ENCODE data around the gene CRYBG1.
A peak's percentile ranks its signal among the peaks of the same experiment; 100 is the strongest.

Gene CRYBG1

GRCh38 chr6:106561686-106562405 is 201.3 kb downstream of the CRYBG1 start:
- H3K27me3 ChIP-seq (ENCODE audit: insufficient read depth, poor library complexity, severe bottlenecking), result no peaks in the 10 kb centered on the region
- no peak overlapping the region for H3K4me3 ChIP-seq (replicated peaks; ENCODE audit: insufficient read depth, low read length)
- no peak for DNase-seq (ENCODE audit: low read depth in 1 of 2, low spot score in 1 of 2)
- no peak for TF ChIP-seq POLR2AphosphoS5 (IDR thresholded peaks at IDR 0.05; ENCODE audit: low read depth)
- TF ChIP-seq REST (IDR thresholded peaks at IDR 0.05; ENCODE audit: insufficient replicate concordance, low read depth), result no peak
- TF ChIP-seq SPI1 (IDR thresholded peaks at IDR 0.05; ENCODE audit: borderline replicate concordance, low read depth), result peak; percentile 81
- peak overlapping the region; percentile 56 for H3K27ac ChIP-seq (replicated peaks)

GRCh38 chr6:106563614-106564013 is 203.1 kb downstream of the CRYBG1 start:
- Histone ChIP-seq H3K27me3 (ENCODE audit: insufficient read depth, poor library complexity, severe bottlenecking) (no peaks in the 10 kb centered on the region), H3K27ac (replicated peaks) (no peak overlapping the region), H3K4me3 (replicated peaks; ENCODE audit: insufficient read depth, low read length) (no peak overlapping the region)
- TF ChIP-seq CTCF (IDR thresholded peaks at IDR 0.05; ENCODE audit: insufficient read depth, low read length), result no peak
- no peak for TF ChIP-seq REST (IDR thresholded peaks at IDR 0.05; ENCODE audit: insufficient replicate concordance, low read depth)
- TF ChIP-seq SPI1 (IDR thresholded peaks at IDR 0.05; ENCODE audit: borderline replicate concordance, low read depth), result no peak
- TF ChIP-seq GABPA (IDR thresholded peaks at IDR 0.05; ENCODE audit: low read depth), result no peak
- TF ChIP-seq POLR2AphosphoS5 (IDR thresholded peaks at IDR 0.05; ENCODE audit: low read depth), result no peak
- DNase-seq (ENCODE audit: low read depth in 1 of 2, low spot score in 1 of 2), result no peak

GRCh38 chr6:106564476-106564875 is 204.0 kb downstream of the CRYBG1 start:
- Histone ChIP-seq H3K27me3 (ENCODE audit: insufficient read depth, poor library complexity, severe bottlenecking) (no peaks in the 10 kb centered on the region), H3K4me3 (replicated peaks; ENCODE audit: insufficient read depth, low read length) (no peak overlapping the region), H3K27ac (replicated peaks) (no peak overlapping the region)
- DNase-seq (ENCODE audit: low read depth in 1 of 2, low spot score in 1 of 2), result no peak
- no peak for TF ChIP-seq SPI1 (IDR thresholded peaks at IDR 0.05; ENCODE audit: borderline replicate concordance, low read depth)
- no peak for TF ChIP-seq REST (IDR thresholded peaks at IDR 0.05; ENCODE audit: insufficient replicate concordance, low read depth)
- no peak for TF ChIP-seq GABPA (IDR thresholded peaks at IDR 0.05; ENCODE audit: low read depth)
- TF ChIP-seq POLR2AphosphoS5 (IDR thresholded peaks at IDR 0.05; ENCODE audit: low read depth), result no peak
- TF ChIP-seq CTCF (IDR thresholded peaks at IDR 0.05; ENCODE audit: insufficient read depth, low read length), result no peak
